Activated naive CD8-positive, alpha-beta T cell treated with anti-CD3 and anti-CD28 coated beads for 36 hours (primary cell): ENCODE data around the gene DCK. TPM values are rescaled to one million over a fixed set of nuclear protein-coding genes. Genes with fewer than 3 reads are reported as not detected.

ENCODE experiments used
- DNase-seq: peaks from one replicate; pipeline ENCODE4 v3.0.0; 2021
- H3K27ac Mint-ChIP-seq: one replicate; pipeline ENCODE4 v1.8.0; 2022; ENCODE audit warnings: mild to moderate bottlenecking, moderate library complexity, mixed read lengths
- H3K27me3 Mint-ChIP-seq: one replicate; pipeline ENCODE4 v1.8.0; 2022; ENCODE audit warnings: mild to moderate bottlenecking, mixed read lengths
- H3K36me3 Mint-ChIP-seq: one replicate; pipeline ENCODE4 v1.8.0; 2021; ENCODE audit warnings: mild to moderate bottlenecking, mixed read lengths
- H3K4me1 Mint-ChIP-seq: one replicate; pipeline ENCODE4 v1.8.0; 2021; ENCODE audit warnings: mixed read lengths
- H3K4me3 Mint-ChIP-seq: one replicate; pipeline ENCODE4 v1.8.0; 2022; ENCODE audit warnings: mild to moderate bottlenecking, moderate library complexity, mixed read lengths
- H3K9me3 Mint-ChIP-seq: one replicate; pipeline ENCODE4 v1.8.0; 2022; ENCODE audit warnings: mixed read lengths
- total RNA-seq, 2 experiments: library from RNA; stranded (reverse); gene quantifications; one replicate each; pipeline ENCODE4 v1.2.3, GENCODE V29; 2021

Gene DCK
- total RNA-seq, 2 experiments from 2014 or later: 33.4 to 34.3 TPM

DNA sequence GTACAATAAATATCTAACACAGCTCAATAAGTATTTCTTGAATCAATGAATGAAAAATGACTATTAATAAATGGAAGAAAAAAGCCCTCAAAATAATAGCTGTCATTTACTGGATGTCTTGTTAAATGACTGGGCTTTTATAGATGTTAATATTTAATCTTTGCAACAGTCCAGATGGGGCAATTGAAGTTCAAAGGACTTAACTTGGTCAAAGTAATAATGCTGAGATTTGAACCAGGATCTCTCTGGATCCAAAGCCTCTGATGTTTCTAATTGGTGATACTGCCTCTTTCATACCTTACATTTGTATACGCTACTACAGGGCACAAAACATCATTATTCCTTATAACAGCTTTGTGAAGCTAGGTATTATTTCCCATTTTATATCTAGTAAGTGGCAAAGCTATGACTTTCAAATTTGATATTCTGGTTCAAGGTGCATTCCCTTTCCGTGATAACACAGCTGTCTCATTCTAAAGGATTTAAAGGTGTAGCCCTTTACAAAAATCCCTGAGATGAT is 72.6 kb downstream of the DCK start:
- Mint-ChIP-seq H3K27ac (no peak overlapping the region), H3K9me3 (no peaks in the 10 kb centered on the region), H3K4me3 (no peak overlapping the region), H3K4me1 (no peaks in the 10 kb centered on the region), H3K36me3 (no peaks in the 10 kb centered on the region), H3K27me3 (no peaks in the 10 kb centered on the region)
- DNase-seq: no peak

DNA sequence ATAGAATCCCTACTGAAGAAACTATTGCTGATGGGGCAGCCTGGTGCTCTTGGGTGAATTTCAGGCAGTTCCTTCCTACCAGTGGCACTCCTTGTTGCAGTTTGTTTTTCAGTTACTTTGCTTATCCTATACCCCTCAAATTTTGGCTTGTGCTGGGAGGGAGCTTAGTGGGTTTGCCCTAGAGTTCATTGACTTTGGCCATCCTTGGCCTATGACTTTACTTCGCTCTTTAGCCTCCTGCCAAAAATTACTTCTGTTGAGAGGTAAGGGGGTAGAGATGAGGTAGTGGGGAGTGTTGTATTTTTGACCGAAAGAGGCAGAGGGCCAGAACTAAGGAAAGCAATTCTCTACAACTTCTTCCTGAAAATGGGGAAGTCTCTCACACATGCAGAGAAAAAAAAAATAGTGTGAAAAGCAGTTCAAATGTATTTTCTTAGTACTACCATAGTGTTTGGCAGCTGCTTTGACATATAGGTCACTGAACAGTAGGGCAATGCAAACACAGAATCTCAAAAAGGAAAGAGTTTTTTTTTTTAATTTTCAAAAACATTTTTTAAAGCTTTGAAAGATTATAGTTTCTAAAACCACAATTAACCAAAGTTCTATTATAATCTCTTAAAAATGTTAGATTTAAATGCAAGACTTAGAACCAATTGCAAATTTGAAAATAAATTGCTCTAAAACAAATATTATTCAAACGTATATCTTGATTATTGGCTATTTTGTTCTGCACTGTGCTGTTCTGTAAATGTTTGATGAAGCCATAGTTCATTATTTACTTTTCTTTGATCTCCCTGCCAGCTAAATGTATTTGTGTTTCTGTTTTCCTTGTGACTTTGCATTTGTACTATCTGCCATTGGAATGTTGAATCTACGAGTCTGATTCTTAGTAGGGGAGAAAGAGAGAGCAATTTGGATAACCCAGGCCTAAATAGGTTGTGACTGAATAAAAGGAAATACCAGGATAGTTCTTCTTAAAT is 73.6 kb downstream of the DCK start:
- no peaks in the 10 kb centered on the region for H3K9me3 Mint-ChIP-seq
- no peaks in the 10 kb centered on the region for H3K4me1 Mint-ChIP-seq
- H3K27me3 Mint-ChIP-seq: no peaks in the 10 kb centered on the region
- no peaks in the 10 kb centered on the region for H3K36me3 Mint-ChIP-seq
- no peak overlapping the region for H3K27ac Mint-ChIP-seq
- H3K4me3 Mint-ChIP-seq: no peak overlapping the region
- no peak for DNase-seq

DNA sequence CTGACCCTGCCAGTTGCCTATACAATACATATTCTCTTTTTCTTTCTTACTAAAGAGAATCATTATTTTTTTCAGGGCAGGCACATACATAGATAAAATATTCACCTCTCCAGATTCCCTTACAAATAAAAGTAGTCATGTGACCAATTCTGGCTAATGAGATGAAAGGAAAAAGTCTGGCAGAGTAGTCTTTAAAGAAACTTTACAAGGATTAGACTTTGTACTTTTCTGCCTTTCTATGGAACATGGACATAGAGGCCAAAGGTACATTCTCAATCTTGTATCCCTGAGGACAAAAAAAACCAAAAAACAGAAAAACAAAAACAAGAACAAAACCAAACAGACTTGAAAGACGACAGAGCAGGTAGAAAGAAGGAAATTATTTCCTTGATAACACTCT is 75.6 kb downstream of the DCK start:
- H3K4me1 Mint-ChIP-seq: no peaks in the 10 kb centered on the region

DNA sequence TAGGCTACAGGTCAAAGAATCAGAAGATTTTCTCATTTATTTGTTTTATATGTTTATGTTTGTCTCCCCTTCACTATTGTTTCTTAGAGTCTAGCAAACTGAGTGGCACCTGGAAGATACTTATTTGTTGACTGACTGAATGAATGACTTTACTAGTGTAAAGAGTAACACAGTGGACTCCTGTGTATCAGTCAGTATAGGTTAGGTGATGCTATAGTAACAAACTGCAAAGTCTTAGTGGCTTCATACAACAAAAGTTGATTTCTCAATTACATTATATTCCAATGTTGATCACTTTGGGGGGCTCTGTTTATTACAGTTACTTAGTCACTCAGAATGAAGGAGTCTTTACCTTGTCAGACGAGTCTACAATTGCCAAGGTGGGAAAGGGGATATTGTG is 76.6 kb downstream of the DCK start:
- H3K27ac Mint-ChIP-seq: no peak overlapping the region
- H3K4me3 Mint-ChIP-seq: no peak overlapping the region
- DNase-seq: no peak
- no peaks in the 10 kb centered on the region for H3K9me3 Mint-ChIP-seq
- no peaks in the 10 kb centered on the region for H3K4me1 Mint-ChIP-seq
- H3K27me3 Mint-ChIP-seq: peaks cover 8% of the 10 kb centered on the region
- H3K36me3 Mint-ChIP-seq: no peaks in the 10 kb centered on the region

More for the DNA sequence above, 75.6 kb downstream of the DCK start:
- H3K36me3 Mint-ChIP-seq: no peaks in the 10 kb centered on the region
- no peak for DNase-seq
- H3K9me3 Mint-ChIP-seq: no peaks in the 10 kb centered on the region
- no peak overlapping the region for H3K27ac Mint-ChIP-seq
- H3K27me3 Mint-ChIP-seq: no peaks in the 10 kb centered on the region
- no peak overlapping the region for H3K4me3 Mint-ChIP-seq

DNA sequence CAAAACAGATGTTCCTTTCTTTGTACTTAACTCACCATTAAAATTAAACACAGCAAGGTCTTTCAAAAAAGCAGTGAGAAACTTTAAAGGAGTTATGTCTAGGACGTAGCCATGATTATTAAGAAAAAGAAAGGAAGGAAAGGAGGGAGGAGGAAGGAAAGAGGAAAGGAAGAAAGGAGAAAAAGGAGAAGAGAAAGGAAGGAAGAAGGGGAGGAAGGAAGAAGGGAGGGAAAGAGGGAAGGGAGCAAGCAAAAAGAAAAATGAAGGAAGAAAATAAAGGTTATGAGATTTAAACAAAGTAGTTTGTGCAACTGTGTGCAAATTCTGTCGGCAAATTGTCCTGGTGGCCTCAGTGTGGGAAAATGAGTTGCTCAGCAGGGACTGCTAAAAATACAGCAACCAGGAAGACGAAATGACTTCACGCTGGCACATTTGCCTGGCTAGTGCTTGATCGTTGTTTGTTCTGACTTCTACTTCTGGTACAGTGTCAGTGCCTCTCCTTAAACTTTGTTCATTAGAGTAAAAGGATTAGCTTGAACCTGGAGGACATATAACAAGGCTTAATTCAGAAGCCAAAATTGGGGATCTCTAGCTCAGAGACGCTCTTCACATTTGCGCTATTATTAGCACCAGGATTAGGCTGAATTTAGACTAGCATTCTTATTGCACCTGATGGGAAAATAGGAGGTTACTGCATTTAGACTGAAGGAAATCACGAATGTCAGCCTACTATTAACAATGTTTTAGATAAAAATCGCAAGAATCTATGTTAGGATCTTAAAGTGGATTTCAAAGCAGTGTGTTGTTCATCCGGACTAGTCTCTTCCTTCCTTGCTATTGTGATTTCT is 81.2 kb downstream of the DCK start:
- no peaks in the 10 kb centered on the region for H3K4me1 Mint-ChIP-seq
- DNase-seq: no peak

More for the DNA sequence above, 81.2 kb downstream of the DCK start:
- peaks cover 14% of the 10 kb centered on the region for H3K27me3 Mint-ChIP-seq
- H3K36me3 Mint-ChIP-seq: no peaks in the 10 kb centered on the region
- H3K27ac Mint-ChIP-seq: no peak overlapping the region
- no peaks in the 10 kb centered on the region for H3K9me3 Mint-ChIP-seq
- H3K4me3 Mint-ChIP-seq: no peak overlapping the region

Other genes with a start within 250 kb of the DCK start
- gene GRSF1, start 153.8 kb upstream of the DCK start, total RNA-seq: 100 to 1,000 TPM; 118 to 122 TPM
- 10 to 100 TPM; 19.0 to 19.7 TPM for gene MOB1B, start 91.3 kb upstream of the DCK start, total RNA-seq